ENCODE data around the gene IL4R. TPM values are rescaled to one million over a fixed set of nuclear protein-coding genes. Genes with fewer than 3 reads are reported as not detected.

Gene IL4R
- total RNA-seq, 2 donors from 2014 or later = 313 to 348 TPM

GRCh38 chr16:27377666-27378485 lies 64.1 kb downstream of the IL4R start:
- H3K4me1 Mint-ChIP-seq (ENCODE audit: low read depth) = peaks cover 69% of the 10 kb centered on the region
- H3K4me3 Mint-ChIP-seq = peak overlapping the region; percentile 69 to 84
- peak; percentile 32 to 38 for ATAC-seq (replicated peaks in 1 of 2)

GRCh38 chr16:27378871-27379481 lies 65.2 kb downstream of the IL4R start:
- peak; percentile 64 to 70 for DNase-seq
- peak; percentile 36 to 51 for ATAC-seq (replicated peaks in 1 of 2)
- peaks cover 0 to 5% of the 10 kb centered on the region in 2 donors for H3K36me3 Mint-ChIP-seq (ENCODE audit: insufficient read depth in 2 of 2)
- peaks cover 69% of the 10 kb centered on the region for H3K4me1 Mint-ChIP-seq (ENCODE audit: low read depth)
- H3K27me3 Mint-ChIP-seq (ENCODE audit: low read depth) = peaks cover 4% of the 10 kb centered on the region
- peak overlapping the region; percentile 89 for H3K27ac Mint-ChIP-seq
- peaks cover 0 to under 1% of the 10 kb centered on the region in 2 donors for H3K9me3 Mint-ChIP-seq
- peak overlapping the region; percentile 79 to 84 for H3K4me3 Mint-ChIP-seq

More at GRCh38 chr16:27377666-27378485, 64.1 kb downstream of the IL4R start:
- Mint-ChIP-seq H3K27me3 (ENCODE audit: low read depth) (peaks cover 4% of the 10 kb centered on the region), H3K36me3 (ENCODE audit: insufficient read depth in 2 of 2) (peaks cover 0 to 5% of the 10 kb centered on the region in 2 donors), H3K9me3 (no peaks in the 10 kb centered on the region), H3K27ac (peak overlapping the region; percentile 89)
- peak in 1 of 2 donors; percentile 41 for DNase-seq

- Mint-ChIP-seq H3K9me3 (peaks cover 2 to 5% of the 10 kb centered on the region in 2 donors), H3K27ac (no peak overlapping the region), H3K36me3 (ENCODE audit: insufficient read depth in 2 of 2) (peaks cover 9 to 11% of the 10 kb centered on the region in 2 donors), H3K27me3 (ENCODE audit: low read depth) (peaks cover 4% of the 10 kb centered on the region), H3K4me1 (ENCODE audit: low read depth) (peaks cover 69% of the 10 kb centered on the region), H3K4me3 (peak overlapping the region in 1 of 2 donors; percentile 29)
- no peak for ATAC-seq (replicated peaks in 1 of 2)
- no peak for DNase-seq
Measured at GRCh38 chr16:27379919-27380318, 66.1 kb downstream of the IL4R start.

- Mint-ChIP-seq H3K9me3 (peaks cover 2 to 5% of the 10 kb centered on the region in 2 donors), H3K4me1 (ENCODE audit: low read depth) (peaks cover 66% of the 10 kb centered on the region), H3K4me3 (no peak overlapping the region), H3K36me3 (ENCODE audit: insufficient read depth in 2 of 2) (peaks cover 9 to 12% of the 10 kb centered on the region in 2 donors), H3K27ac (no peak overlapping the region), H3K27me3 (ENCODE audit: low read depth) (peaks cover 4% of the 10 kb centered on the region)
- no peak for DNase-seq
- no peak for ATAC-seq (replicated peaks in 1 of 2)
Measured at GRCh38 chr16:27381236-27381635, 67.5 kb downstream of the IL4R start.

- Mint-ChIP-seq H3K36me3 (ENCODE audit: insufficient read depth in 2 of 2) (peaks cover 12 to 19% of the 10 kb centered on the region in 2 donors), H3K4me3 (no peak overlapping the region), H3K27ac (no peak overlapping the region), H3K27me3 (ENCODE audit: low read depth) (peaks cover 4% of the 10 kb centered on the region), H3K4me1 (ENCODE audit: low read depth) (peaks cover 65% of the 10 kb centered on the region), H3K9me3 (peaks cover 2 to 5% of the 10 kb centered on the region in 2 donors)
- DNase-seq = peak in 1 of 2 donors; percentile 17
- no peak for ATAC-seq (replicated peaks in 1 of 2)
Measured at GRCh38 chr16:27381974-27382855, 68.4 kb downstream of the IL4R start.

GRCh38 chr16:27383556-27384243 lies 69.9 kb downstream of the IL4R start:
- H3K27ac Mint-ChIP-seq = peak overlapping the region; percentile 84
- no peak overlapping the region for H3K4me3 Mint-ChIP-seq
- peaks cover 16 to 22% of the 10 kb centered on the region in 2 donors for H3K36me3 Mint-ChIP-seq (ENCODE audit: insufficient read depth in 2 of 2)
- peaks cover 4% of the 10 kb centered on the region for H3K27me3 Mint-ChIP-seq (ENCODE audit: low read depth)
- ATAC-seq (replicated peaks in 1 of 2) (no peak), DNase-seq (peak; percentile 0)
- peaks cover 2 to 9% of the 10 kb centered on the region in 2 donors for H3K9me3 Mint-ChIP-seq
- H3K4me1 Mint-ChIP-seq (ENCODE audit: low read depth) = peaks cover 65% of the 10 kb centered on the region

- Mint-ChIP-seq H3K27ac (peak overlapping the region; percentile 84), H3K36me3 (ENCODE audit: insufficient read depth in 2 of 2) (peaks cover 19 to 24% of the 10 kb centered on the region in 2 donors), H3K9me3 (peaks cover 4 to 11% of the 10 kb centered on the region in 2 donors), H3K27me3 (ENCODE audit: low read depth) (peaks cover 4% of the 10 kb centered on the region), H3K4me1 (ENCODE audit: low read depth) (peaks cover 64% of the 10 kb centered on the region), H3K4me3 (no peak overlapping the region)
- no peak for ATAC-seq (replicated peaks in 1 of 2)
- no peak for DNase-seq
Measured at GRCh38 chr16:27384425-27384824, 70.7 kb downstream of the IL4R start.

- peaks cover 56% of the 10 kb centered on the region for H3K4me1 Mint-ChIP-seq (ENCODE audit: low read depth)
- no peak for ATAC-seq (replicated peaks in 1 of 2)
- DNase-seq = peak in 1 of 2 donors; percentile 0
- no peak overlapping the region for H3K27ac Mint-ChIP-seq
- peaks cover 4% of the 10 kb centered on the region for H3K27me3 Mint-ChIP-seq (ENCODE audit: low read depth)
- H3K4me3 Mint-ChIP-seq = no peak overlapping the region
- peaks cover 7 to 13% of the 10 kb centered on the region in 2 donors for H3K9me3 Mint-ChIP-seq
- H3K36me3 Mint-ChIP-seq (ENCODE audit: insufficient read depth in 2 of 2) = peaks cover 21 to 25% of the 10 kb centered on the region in 2 donors
Measured at GRCh38 chr16:27385398-27385797, 71.6 kb downstream of the IL4R start.

- no peak for ATAC-seq (replicated peaks in 1 of 2)
- peaks cover 24 to 29% of the 10 kb centered on the region in 2 donors for H3K36me3 Mint-ChIP-seq (ENCODE audit: insufficient read depth in 2 of 2)
- H3K9me3 Mint-ChIP-seq = peaks cover 8 to 18% of the 10 kb centered on the region in 2 donors
- peak overlapping the region; percentile 43 for H3K27ac Mint-ChIP-seq
- H3K4me1 Mint-ChIP-seq (ENCODE audit: low read depth) = peaks cover 44% of the 10 kb centered on the region
- H3K27me3 Mint-ChIP-seq (ENCODE audit: low read depth) = peaks cover 3% of the 10 kb centered on the region
- no peak overlapping the region for H3K4me3 Mint-ChIP-seq
- no peak for DNase-seq
Measured at GRCh38 chr16:27386674-27387073, 72.9 kb downstream of the IL4R start.

- Mint-ChIP-seq H3K27ac (no peak overlapping the region), H3K27me3 (ENCODE audit: low read depth) (no peaks in the 10 kb centered on the region), H3K36me3 (ENCODE audit: insufficient read depth in 2 of 2) (peaks cover 31 to 34% of the 10 kb centered on the region in 2 donors), H3K4me3 (peak overlapping the region in 1 of 2 donors; percentile 64), H3K9me3 (peaks cover 9 to 25% of the 10 kb centered on the region in 2 donors), H3K4me1 (ENCODE audit: low read depth) (peaks cover 34% of the 10 kb centered on the region)
- DNase-seq (no peak), ATAC-seq (replicated peaks in 1 of 2) (peak; percentile 98)
Measured at GRCh38 chr16:27387724-27388123, 74.0 kb downstream of the IL4R start.

GRCh38 chr16:27389272-27389961 lies 75.6 kb downstream of the IL4R start:
- H3K36me3 Mint-ChIP-seq (ENCODE audit: insufficient read depth in 2 of 2) = peaks cover 36 to 39% of the 10 kb centered on the region in 2 donors
- no peak for ATAC-seq (replicated peaks in 1 of 2)

More at GRCh38 chr16:27389272-27389961, 75.6 kb downstream of the IL4R start:
- H3K4me1 Mint-ChIP-seq (ENCODE audit: low read depth) = peaks cover 38% of the 10 kb centered on the region
- no peaks in the 10 kb centered on the region for H3K27me3 Mint-ChIP-seq (ENCODE audit: low read depth)
- DNase-seq = no peak
- H3K9me3 Mint-ChIP-seq = peaks cover 8 to 26% of the 10 kb centered on the region in 2 donors
- H3K27ac Mint-ChIP-seq = no peak overlapping the region
- H3K4me3 Mint-ChIP-seq = peak overlapping the region in 1 of 2 donors; percentile 7
